ENCODE results near the gene DGKQ. TPM values are rescaled to one million over a fixed set of nuclear protein-coding genes. Genes with fewer than 3 reads are reported as not detected.

The DGKQ gene
- total and polyA plus RNA-seq, 2 experiments from 2014 or later: 4.0 to 22.4 TPM

GRCh38 chr4:948101-948935, 25.1 kb downstream of the DGKQ start:
- no peaks in the 10 kb centered on the region for H3K36me3 Mint-ChIP-seq (ENCODE audit: low read depth)
- H3K4me1 ChIP-seq (ENCODE audit: insufficient read depth): 0 out of 2 replicates have a peak, but pooled peaks cover 4% of the 10 kb centered on the region
- H3K4me3 ChIP-seq: no peak overlapping the region
- no peak overlapping the region for H3K27ac Mint-ChIP-seq
- ATAC-seq (peak; percentile 9), DNase-seq (ENCODE audit: low spot score) (no peak)
- peaks cover 12% of the 10 kb centered on the region for H3K27me3 Mint-ChIP-seq (ENCODE audit: insufficient read depth, low read depth, poor library complexity)
- H3K27ac ChIP-seq (ENCODE audit: low read depth): no peak overlapping the region
- H3K4me1 Mint-ChIP-seq: peaks cover 17% of the 10 kb centered on the region
- TF ChIP-seq JUNB (IDR thresholded peaks at IDR 0.05; ENCODE audit: unreplicated experiment) (no peak), CTCF (conservative IDR thresholded peaks at IDR 0.05; ENCODE audit: low read depth in 2 of 2) (no peak), ETS1 (IDR thresholded peaks at IDR 0.05) (no peak), EZH2phosphoT487 (IDR thresholded peaks at IDR 0.05; ENCODE audit: unreplicated experiment) (no peak), NANOG (IDR thresholded peaks at IDR 0.05; ENCODE audit: borderline replicate concordance) (no peak), REST (IDR thresholded peaks at IDR 0.05; ENCODE audit: unreplicated experiment) (no peak), CREB1 (CRISPR knock-in tag; IDR thresholded peaks at IDR 0.05; ENCODE audit: low read depth) (no peak), ZNF114 (CRISPR knock-in tag; IDR thresholded peaks at IDR 0.05) (no peak), STAT1 (IDR thresholded peaks at IDR 0.05; ENCODE audit: unreplicated experiment) (no peak), ZNF331 (CRISPR knock-in tag; IDR thresholded peaks at IDR 0.05; ENCODE audit: low read depth) (no peak), POLR2AphosphoS5 (IDR thresholded peaks at IDR 0.05; ENCODE audit: low read depth) (no peak), EZH2 (IDR thresholded peaks at IDR 0.05; ENCODE audit: low read depth, unreplicated experiment) (no peak), ZNF462 (CRISPR knock-in tag; IDR thresholded peaks at IDR 0.05) (no peak)
- H3K4me3 Mint-ChIP-seq: no peak overlapping the region
- no peak overlapping the region for H3K4me2 ChIP-seq
- H3K9me2 ChIP-seq (ENCODE audit: insufficient read depth): no peaks in the 10 kb centered on the region
- no peak overlapping the region for H2AFZ ChIP-seq
- H3K79me2 ChIP-seq (replicated peaks; ENCODE audit: insufficient read depth): no peaks in the 10 kb centered on the region
- H3F3A ChIP-seq (replicated peaks; ENCODE audit: low read depth): no peaks in the 10 kb centered on the region
- no peaks in the 10 kb centered on the region for H3K9me3 Mint-ChIP-seq
- H3K36me3 ChIP-seq (ENCODE audit: insufficient read depth): no peaks in the 10 kb centered on the region
- no peaks in the 10 kb centered on the region for H3K27me3 ChIP-seq (ENCODE audit: insufficient read depth)
- H4K20me1 ChIP-seq (replicated peaks; ENCODE audit: insufficient read depth): no peaks in the 10 kb centered on the region

Measured in GM23338 (cell line).